Activated naive CD8-positive, alpha-beta T cell treated with anti-CD3 and anti-CD28 coated beads for 36 hours (primary cell): ENCODE measurements around the gene EID2. TPM values are rescaled to one million over a fixed set of nuclear protein-coding genes. Genes with fewer than 3 reads are reported as not detected.

ENCODE experiments used
- DNase-seq: peaks from one replicate; pipeline ENCODE4 v3.0.0; 2021
- H3K27ac Mint-ChIP-seq: one replicate; pipeline ENCODE4 v1.8.0; 2022; ENCODE audit warnings: mild to moderate bottlenecking, moderate library complexity, mixed read lengths
- H3K27me3 Mint-ChIP-seq: one replicate; pipeline ENCODE4 v1.8.0; 2022; ENCODE audit warnings: mild to moderate bottlenecking, mixed read lengths
- H3K36me3 Mint-ChIP-seq: one replicate; pipeline ENCODE4 v1.8.0; 2021; ENCODE audit warnings: mild to moderate bottlenecking, mixed read lengths
- H3K4me1 Mint-ChIP-seq: one replicate; pipeline ENCODE4 v1.8.0; 2021; ENCODE audit warnings: mixed read lengths
- H3K4me3 Mint-ChIP-seq: one replicate; pipeline ENCODE4 v1.8.0; 2022; ENCODE audit warnings: mild to moderate bottlenecking, moderate library complexity, mixed read lengths
- H3K9me3 Mint-ChIP-seq: one replicate; pipeline ENCODE4 v1.8.0; 2022; ENCODE audit warnings: mixed read lengths
- total RNA-seq, 2 experiments: library from RNA; stranded (reverse); gene quantifications; one replicate each; pipeline ENCODE4 v1.2.3, GENCODE V29; 2021

EID2 gene
- total RNA-seq, 2 experiments from 2014 or later = 13.6 to 14.2 TPM

GRCh38 chr19:39499932-39500331, 40.0 kb downstream of the EID2 start:
- peaks cover 74% of the 10 kb centered on the region for H3K27me3 Mint-ChIP-seq
- H3K4me1 Mint-ChIP-seq = peaks cover 18% of the 10 kb centered on the region
- no peaks in the 10 kb centered on the region for H3K9me3 Mint-ChIP-seq
- H3K4me3 Mint-ChIP-seq = peak overlapping the region; percentile 12
- H3K36me3 Mint-ChIP-seq = no peaks in the 10 kb centered on the region
- DNase-seq = no peak
- H3K27ac Mint-ChIP-seq = no peak overlapping the region

DNA sequence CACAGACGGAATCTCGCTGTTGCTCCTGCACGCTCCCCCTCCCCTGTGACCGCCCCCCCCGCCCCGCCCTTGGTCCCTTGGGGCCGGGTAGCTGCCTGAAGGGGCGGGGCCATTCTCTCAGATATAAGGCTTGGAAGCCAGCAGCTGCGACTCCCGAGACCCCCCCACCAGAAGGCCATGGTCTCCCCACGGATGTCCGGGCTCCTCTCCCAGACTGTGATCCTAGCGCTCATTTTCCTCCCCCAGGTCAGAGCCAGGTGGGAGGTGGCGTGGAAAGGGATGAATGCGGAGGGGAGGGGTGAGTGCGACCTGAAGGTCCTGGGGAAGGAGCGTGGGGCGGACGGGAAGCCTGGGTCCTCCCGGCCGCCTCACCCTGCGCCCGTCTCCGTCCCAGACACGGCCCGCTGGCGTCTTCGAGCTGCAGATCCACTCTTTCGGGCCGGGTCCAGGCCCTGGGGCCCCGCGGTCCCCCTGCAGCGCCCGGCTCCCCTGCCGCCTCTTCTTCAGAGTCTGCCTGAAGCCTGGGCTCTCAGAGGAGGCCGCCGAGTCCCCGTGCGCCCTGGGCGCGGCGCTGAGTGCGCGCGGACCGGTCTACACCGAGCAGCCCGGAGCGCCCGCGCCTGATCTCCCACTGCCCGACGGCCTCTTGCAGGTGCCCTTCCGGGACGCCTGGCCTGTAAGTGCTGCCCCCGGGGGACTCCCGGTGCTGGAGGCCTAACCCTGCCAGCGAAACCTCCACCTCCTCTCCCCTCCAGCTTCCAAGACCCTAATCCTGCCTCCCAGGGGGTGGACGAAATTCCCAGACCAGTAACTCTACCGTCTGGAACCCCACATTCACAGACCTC, 40.9 kb downstream of the EID2 start, which contains the start of gene DLL3:
DLL3 (plus strand) TSS at position 150 of the 845 bp plus-strand sequence; CDS start at position 178, 28 bp downstream.
- DNase-seq = peak; percentile 38
- Mint-ChIP-seq H3K9me3 (no peaks in the 10 kb centered on the region), H3K4me3 (peak within 1 kb of the TSS; percentile 15), H3K27ac (no peak within 1 kb of the TSS), H3K4me1 (peaks cover 18% of the 10 kb centered on the region), H3K27me3 (peaks cover 66% of the 10 kb centered on the region), H3K36me3 (no peaks in the 10 kb centered on the region)

- H3K4me3 Mint-ChIP-seq = peak overlapping the region; percentile 15
- H3K27ac Mint-ChIP-seq = no peak overlapping the region
- no peaks in the 10 kb centered on the region for H3K36me3 Mint-ChIP-seq
- H3K27me3 Mint-ChIP-seq = peaks cover 58% of the 10 kb centered on the region
- H3K4me1 Mint-ChIP-seq = peaks cover 15% of the 10 kb centered on the region
- H3K9me3 Mint-ChIP-seq = no peaks in the 10 kb centered on the region
- peak; percentile 13 for DNase-seq
Observed at GRCh38 chr19:39497996-39498797, 41.8 kb downstream of the EID2 start.

DNA sequence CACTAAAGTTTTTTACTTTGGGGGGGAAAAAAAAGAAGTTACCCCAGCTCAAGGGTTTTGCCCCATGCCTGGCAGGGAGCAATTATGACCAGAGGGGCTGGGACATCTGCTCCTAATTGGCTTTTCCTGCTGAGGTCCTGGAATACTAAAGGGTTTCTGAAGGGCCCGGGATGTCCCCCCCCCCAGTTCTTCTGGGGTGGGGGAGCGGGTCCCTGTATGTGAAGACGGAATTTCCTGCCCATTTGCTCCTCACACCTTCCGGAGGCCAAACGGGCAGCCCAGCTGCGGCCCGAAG, 42.3 kb downstream of the EID2 start:
- Mint-ChIP-seq H3K27me3 (peaks cover 54% of the 10 kb centered on the region), H3K4me3 (no peak overlapping the region), H3K4me1 (peaks cover 14% of the 10 kb centered on the region), H3K36me3 (no peaks in the 10 kb centered on the region), H3K9me3 (no peaks in the 10 kb centered on the region), H3K27ac (no peak overlapping the region)
- DNase-seq = no peak

- no peaks in the 10 kb centered on the region for H3K36me3 Mint-ChIP-seq
- H3K4me1 Mint-ChIP-seq = peaks cover 14% of the 10 kb centered on the region
- H3K27me3 Mint-ChIP-seq = peaks cover 46% of the 10 kb centered on the region
- H3K4me3 Mint-ChIP-seq = no peak overlapping the region
- H3K27ac Mint-ChIP-seq = no peak overlapping the region
- H3K9me3 Mint-ChIP-seq = no peaks in the 10 kb centered on the region
- DNase-seq = no peak
Observed at GRCh38 chr19:39496063-39496462, 43.9 kb downstream of the EID2 start.

DNA sequence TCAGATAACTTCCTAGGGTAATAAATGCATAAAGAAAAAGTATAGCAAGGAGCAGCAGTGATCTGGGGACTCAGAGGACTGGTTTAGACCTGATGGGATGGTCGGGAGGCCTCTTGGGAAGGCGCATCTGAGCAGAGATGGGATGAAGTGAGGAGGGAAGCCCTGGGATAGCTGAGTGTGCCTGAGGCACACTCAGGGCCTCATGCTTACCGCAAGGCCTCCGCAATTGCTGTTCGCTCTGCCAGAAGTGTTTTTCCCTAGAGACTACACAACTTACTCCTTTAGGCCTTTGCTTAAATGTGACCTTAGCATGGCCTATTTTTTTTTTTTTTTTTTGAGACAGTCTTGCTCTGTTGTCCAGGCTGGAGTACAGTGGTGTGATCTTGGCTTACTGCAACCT, 45.3 kb downstream of the EID2 start:
- H3K27me3 Mint-ChIP-seq = peaks cover 32% of the 10 kb centered on the region
- no peaks in the 10 kb centered on the region for H3K9me3 Mint-ChIP-seq
- no peak overlapping the region for H3K27ac Mint-ChIP-seq
- DNase-seq = no peak
- no peak overlapping the region for H3K4me3 Mint-ChIP-seq
- peaks cover 11% of the 10 kb centered on the region for H3K4me1 Mint-ChIP-seq
- H3K36me3 Mint-ChIP-seq = peaks cover 5% of the 10 kb centered on the region

- DNase-seq = no peak
- peaks cover 10% of the 10 kb centered on the region for H3K36me3 Mint-ChIP-seq
- no peaks in the 10 kb centered on the region for H3K4me1 Mint-ChIP-seq
- H3K27me3 Mint-ChIP-seq = peaks cover 15% of the 10 kb centered on the region
- H3K4me3 Mint-ChIP-seq = no peak overlapping the region
- H3K9me3 Mint-ChIP-seq = no peaks in the 10 kb centered on the region
- peak overlapping the region; percentile 54 for H3K27ac Mint-ChIP-seq
Observed at GRCh38 chr19:39492788-39493187, 47.2 kb downstream of the EID2 start.

GRCh38 chr19:39492225-39492624, 47.7 kb downstream of the EID2 start:
- no peaks in the 10 kb centered on the region for H3K9me3 Mint-ChIP-seq
- H3K27me3 Mint-ChIP-seq = peaks cover 9% of the 10 kb centered on the region
- DNase-seq = no peak
- H3K4me3 Mint-ChIP-seq = no peak overlapping the region
- H3K27ac Mint-ChIP-seq = no peak overlapping the region
- H3K36me3 Mint-ChIP-seq = peaks cover 10% of the 10 kb centered on the region
- no peaks in the 10 kb centered on the region for H3K4me1 Mint-ChIP-seq

GRCh38 chr19:39489756-39490155, 50.2 kb downstream of the EID2 start:
- peaks cover 15% of the 10 kb centered on the region for H3K36me3 Mint-ChIP-seq
- no peak overlapping the region for H3K4me3 Mint-ChIP-seq
- H3K4me1 Mint-ChIP-seq = no peaks in the 10 kb centered on the region
- H3K27me3 Mint-ChIP-seq = no peaks in the 10 kb centered on the region
- H3K9me3 Mint-ChIP-seq = no peaks in the 10 kb centered on the region
- no peak for DNase-seq
- no peak overlapping the region for H3K27ac Mint-ChIP-seq

Other genes with a start within 250 kb of the EID2 start
- not detected for gene IFNL1, start 243.8 kb downstream of the EID2 start, total RNA-seq
- gene LRFN1, start 219.3 kb downstream of the EID2 start, total RNA-seq = 1 to 10 TPM; 4.6 to 5.1 TPM
- 100 to 1,000 TPM; 232 to 240 TPM for gene GMFG, start 204.1 kb downstream of the EID2 start, total RNA-seq
- gene SAMD4B, start 197.7 kb downstream of the EID2 start, total RNA-seq = 10 to 100 TPM; 36.2 to 36.5 TPM
- 10 to 100 TPM; 43.6 to 44.0 TPM for gene PAF1, start 149.1 kb downstream of the EID2 start, total RNA-seq
- gene MED29, start 148.8 kb downstream of the EID2 start, total RNA-seq = 10 to 100 TPM; 23.3 to 26.8 TPM
- gene ZFP36, start 133.3 kb downstream of the EID2 start, total RNA-seq = 10 to 100 TPM; 15.5 to 15.6 TPM
- gene PLEKHG2, start 127.5 kb downstream of the EID2 start, total RNA-seq = 10 to 100 TPM; 29.1 to 40.0 TPM
- 1,000 to 10,000 TPM; 3,164 to 3,181 TPM for gene RPS16, start 104.2 kb downstream of the EID2 start, total RNA-seq
- 100 to 1,000 TPM; 179 to 182 TPM for gene SUPT5H, start 94.6 kb downstream of the EID2 start, total RNA-seq
- gene TIMM50, start 59.3 kb downstream of the EID2 start, total RNA-seq = 100 to 1,000 TPM; 133 to 137 TPM
- gene DLL3, start 41.2 kb downstream of the EID2 start, total RNA-seq = 1 to 10 TPM; 1.1 to 1.4 TPM
- gene SELENOV, start 25.0 kb downstream of the EID2 start, total RNA-seq = not detected
- gene EID2B, start 7.3 kb downstream of the EID2 start, total RNA-seq = 1 to 10 TPM; 2.4 to 2.7 TPM
- gene LGALS13, start 62.4 kb upstream of the EID2 start, total RNA-seq = not detected
- gene LGALS16, start 115.8 kb upstream of the EID2 start, total RNA-seq = not detected
- under 1 TPM; 0.39 to 0.70 TPM for gene LGALS14, start 164.3 kb upstream of the EID2 start, total RNA-seq
- gene CLC, start 197.9 kb upstream of the EID2 start, total RNA-seq = not detected
- gene LEUTX, start 238.7 kb upstream of the EID2 start, total RNA-seq = not detected